Activated CD4-positive, alpha-beta memory T cell treated with anti-CD3 and anti-CD28 coated beads for 36 hours (primary cell): ENCODE results near the gene GRAMD1A. TPM values are rescaled to one million over a fixed set of nuclear protein-coding genes. Genes with fewer than 3 reads are reported as not detected.
"Not testable (repeated sequence)": the region's sequence is repeated elsewhere in the genome, so short reads cannot be mapped to it uniquely, and the experiment has no call there.

Experiments
- CTCF ChIA-PET: fragments of 350-600 bp; sonication (Branson Sonifier 250); formaldehyde crosslinking; loops from one replicate; lab custom pipeline; 2021; ENCODE audit warnings: antibody characterized with exemption, inconsistent platforms; lab: Charles Lee
- POLR2A ChIA-PET: fragments of 350-600 bp; sonication (Branson Sonifier 250); formaldehyde crosslinking; loops from one replicate; lab custom pipeline; 2021; ENCODE audit warnings: antibody characterized with exemption; lab: Charles Lee
- DNase-seq: peaks from one replicate; pipeline ENCODE4 v3.0.0-alpha.2; 2020
- H3K27ac Mint-ChIP-seq: one replicate; pipeline ENCODE4 v1.8.0; 2021; ENCODE audit warnings: mixed read lengths
- H3K27me3 Mint-ChIP-seq: one replicate; pipeline ENCODE4 v1.8.0; 2021; ENCODE audit warnings: mixed read lengths
- H3K36me3 Mint-ChIP-seq: one replicate; pipeline ENCODE4 v1.8.0; 2021; ENCODE audit warnings: mixed read lengths
- H3K4me1 Mint-ChIP-seq: one replicate; pipeline ENCODE4 v1.8.0; 2021; ENCODE audit warnings: low read depth, mixed read lengths
- H3K4me3 Mint-ChIP-seq: one replicate; pipeline ENCODE4 v1.8.0; 2021; ENCODE audit warnings: mild to moderate bottlenecking, mixed read lengths
- H3K9me3 Mint-ChIP-seq: one replicate; pipeline ENCODE4 v1.8.0; 2021; ENCODE audit warnings: mixed read lengths
- intact Hi-C: fragments of 100-400 bp; cut with micrococcal nuclease; formaldehyde crosslinking; loops from one replicate; pipeline ENCODE4 v1.15.1; 2023
- total RNA-seq, 2 experiments: library from RNA; stranded (reverse); gene quantifications; one replicate each; pipeline ENCODE4 v1.2.3, GENCODE V29; 2021

The GRAMD1A gene
- total RNA-seq, 2 experiments from 2014 or later = 204 to 223 TPM

- ChIA-PET POLR2A (no interaction called here), CTCF (interaction anchor here (1.1 to 1.8 kb wide), 4 partner anchors 9 to 80 kb away, joined by 3 to 7 read pairs (median 4); no protein-coding TSS in a partner anchor)
- Mint-ChIP-seq H3K27ac (peak within 1 kb of the TSS; percentile 58), H3K27me3 (no peaks in the 10 kb centered on the region), H3K36me3 (peaks cover 52% of the 10 kb centered on the region), H3K4me3 (peak within 1 kb of the TSS; percentile 94), H3K9me3 (peaks cover 71% of the 10 kb centered on the region), H3K4me1 (peaks cover 26% of the 10 kb centered on the region)
- peak; percentile 67 for DNase-seq
- intact Hi-C loops = loop anchor here (5.0 kb wide), 1 partner anchor 36 kb away; the partner anchor contains the start of gene ZNF30
Observed at GRCh38 chr19:34963573-34964406, 36.3 kb upstream of the GRAMD1A start, which contains the start of gene ZNF792. ZNF792 (minus strand) TSS chr19:34964229; CDS start chr19:34963662, 567 bp downstream.

GRCh38 chr19:34964598-34964997 is 35.5 kb upstream of the GRAMD1A start:
- H3K27me3 Mint-ChIP-seq = no peaks in the 10 kb centered on the region
- DNase-seq = no peak
- H3K4me1 Mint-ChIP-seq = peaks cover 26% of the 10 kb centered on the region
- ChIA-PET POLR2A (no interaction called here), CTCF (interaction anchor here (1.1 to 1.5 kb wide), 2 partner anchors 48 to 80 kb away, joined by 3 read pairs; no protein-coding TSS in a partner anchor)
- peak overlapping the region; percentile 73 for H3K4me3 Mint-ChIP-seq
- no peak overlapping the region for H3K27ac Mint-ChIP-seq
- peaks cover 66% of the 10 kb centered on the region for H3K9me3 Mint-ChIP-seq
- intact Hi-C loops = loop anchor here (5.0 kb wide), 1 partner anchor 37 kb away; the partner anchor contains the start of gene ZNF30
- H3K36me3 Mint-ChIP-seq = peaks cover 44% of the 10 kb centered on the region

GRCh38 chr19:34965505-34965904 is 34.6 kb upstream of the GRAMD1A start:
- Mint-ChIP-seq H3K9me3 (peaks cover 61% of the 10 kb centered on the region), H3K36me3 (peaks cover 35% of the 10 kb centered on the region), H3K4me1 (peaks cover 23% of the 10 kb centered on the region)
- DNase-seq, H3K27me3 Mint-ChIP-seq, H3K4me3 Mint-ChIP-seq, H3K27ac Mint-ChIP-seq, intact Hi-C loops, POLR2A ChIA-PET: not testable (repeated sequence)
- CTCF ChIA-PET = interaction anchor here (1.5 kb wide), 1 partner anchor 79 kb away, joined by 3 read pairs; no protein-coding TSS in a partner anchor

GRCh38 chr19:34967551-34967950 is 32.6 kb upstream of the GRAMD1A start:
- intact Hi-C loops = no loop called here
- DNase-seq = no peak
- ChIA-PET POLR2A (interaction anchor here (0.9 kb wide), 1 partner anchor 33 kb away, joined by 4 read pairs; the partner anchor contains the start of gene GRAMD1A), CTCF (interaction anchor here (0.9 to 10.6 kb wide), 4 partner anchors 14 to 77 kb away, joined by 3 to 175 read pairs (median 3); no protein-coding TSS in a partner anchor)
- Mint-ChIP-seq H3K4me1 (peaks cover 10% of the 10 kb centered on the region), H3K27me3 (no peaks in the 10 kb centered on the region), H3K27ac (no peak overlapping the region), H3K9me3 (peaks cover 42% of the 10 kb centered on the region), H3K4me3 (no peak overlapping the region), H3K36me3 (peaks cover 14% of the 10 kb centered on the region)

GRCh38 chr19:34969721-34970120 is 30.4 kb upstream of the GRAMD1A start:
- intact Hi-C loops = no loop called here
- Mint-ChIP-seq H3K27me3 (no peaks in the 10 kb centered on the region), H3K36me3 (peaks cover 6% of the 10 kb centered on the region), H3K27ac (no peak overlapping the region), H3K4me3 (no peak overlapping the region), H3K9me3 (peaks cover 37% of the 10 kb centered on the region), H3K4me1 (peaks cover 18% of the 10 kb centered on the region)
- DNase-seq = no peak
- POLR2A ChIA-PET = no interaction called here
- CTCF ChIA-PET = interaction anchor here (10.6 kb wide), 1 partner anchor 40 kb away, joined by 175 read pairs; no protein-coding TSS in a partner anchor

- H3K36me3 Mint-ChIP-seq, DNase-seq, H3K27me3 Mint-ChIP-seq, H3K27ac Mint-ChIP-seq, H3K4me3 Mint-ChIP-seq, POLR2A ChIA-PET, intact Hi-C loops: not testable (repeated sequence)
- Mint-ChIP-seq H3K9me3 (peaks cover 37% of the 10 kb centered on the region), H3K4me1 (peaks cover 23% of the 10 kb centered on the region)
- CTCF ChIA-PET = interaction anchor here (10.6 kb wide), 1 partner anchor 40 kb away, joined by 175 read pairs; no protein-coding TSS in a partner anchor
Observed at GRCh38 chr19:34970185-34970780, 29.8 kb upstream of the GRAMD1A start.

GRCh38 chr19:34972163-34972705 is 27.9 kb upstream of the GRAMD1A start:
- Mint-ChIP-seq H3K27ac (no peak overlapping the region), H3K4me1 (peaks cover 27% of the 10 kb centered on the region), H3K4me3 (no peak overlapping the region), H3K36me3 (peaks cover 4% of the 10 kb centered on the region), H3K27me3 (no peaks in the 10 kb centered on the region), H3K9me3 (peaks cover 31% of the 10 kb centered on the region)
- CTCF ChIA-PET = interaction anchor here (0.6 to 10.6 kb wide), 21 partner anchors 9 to 270 kb away, joined by 3 to 175 read pairs (median 4); partner anchors contain the start of genes GRAMD1A and ZNF30
- intact Hi-C loops = loop anchor here (2.0 kb wide), 2 partner anchors 19 to 73 kb away; no protein-coding TSS in a partner anchor
- POLR2A ChIA-PET = interaction anchor here (0.6 to 1.7 kb wide), 4 partner anchors 41 to 98 kb away, joined by 3 to 11 read pairs (median 3); no protein-coding TSS in a partner anchor
- DNase-seq = no peak

- intact Hi-C loops = no loop called here
- DNase-seq = no peak
- CTCF ChIA-PET = interaction anchor here (0.8 to 10.6 kb wide), 5 partner anchors 11 to 70 kb away, joined by 3 to 175 read pairs (median 10); partner anchors contain the start of gene GRAMD1A
- Mint-ChIP-seq H3K36me3 (peaks cover 4% of the 10 kb centered on the region), H3K4me3 (no peak overlapping the region), H3K9me3 (peaks cover 13% of the 10 kb centered on the region), H3K4me1 (peaks cover 27% of the 10 kb centered on the region), H3K27ac (no peak overlapping the region), H3K27me3 (no peaks in the 10 kb centered on the region)
- POLR2A ChIA-PET = interaction anchor here (1.7 kb wide), 1 partner anchor 26 kb away, joined by 5 read pairs; no protein-coding TSS in a partner anchor
Observed at GRCh38 chr19:34974646-34975045, 25.5 kb upstream of the GRAMD1A start.

- peak overlapping the region; percentile 9 for H3K27ac Mint-ChIP-seq
- H3K9me3 Mint-ChIP-seq = peaks cover 9% of the 10 kb centered on the region
- CTCF ChIA-PET = interaction anchor here (0.8 to 10.6 kb wide), 4 partner anchors 11 to 70 kb away, joined by 3 to 175 read pairs (median 8); no protein-coding TSS in a partner anchor
Observed at GRCh38 chr19:34975056-34975455, 25.1 kb upstream of the GRAMD1A start.

GRCh38 chr19:34976611-34977010 is 23.5 kb upstream of the GRAMD1A start:
- intact Hi-C loops = no loop called here
- no peak for DNase-seq
- ChIA-PET POLR2A (interaction anchor here (0.5 to 0.7 kb wide), 3 partner anchors 8 to 25 kb away, joined by 3 read pairs; no protein-coding TSS in a partner anchor), CTCF (interaction anchor here (1.9 to 10.6 kb wide), 2 partner anchors 9 to 34 kb away, joined by 5 to 175 read pairs; no protein-coding TSS in a partner anchor)
- peaks cover 4% of the 10 kb centered on the region for H3K36me3 Mint-ChIP-seq
- no peaks in the 10 kb centered on the region for H3K27me3 Mint-ChIP-seq
- H3K9me3 Mint-ChIP-seq = peaks cover 9% of the 10 kb centered on the region
- H3K4me1 Mint-ChIP-seq = peaks cover 27% of the 10 kb centered on the region
- peak overlapping the region; percentile 63 for H3K27ac Mint-ChIP-seq
- H3K4me3 Mint-ChIP-seq = no peak overlapping the region

More at GRCh38 chr19:34975056-34975455, 25.1 kb upstream of the GRAMD1A start:
- Mint-ChIP-seq H3K27me3 (no peaks in the 10 kb centered on the region), H3K4me3 (no peak overlapping the region), H3K36me3 (peaks cover 4% of the 10 kb centered on the region), H3K4me1 (peaks cover 27% of the 10 kb centered on the region)
- intact Hi-C loops = no loop called here
- POLR2A ChIA-PET = interaction anchor here (1.7 kb wide), 1 partner anchor 26 kb away, joined by 5 read pairs; no protein-coding TSS in a partner anchor
- no peak for DNase-seq
